GM23248 (cell line): ENCODE measurements around the gene ATP5F1C. TPM values are rescaled to one million over a fixed set of nuclear protein-coding genes. Genes with fewer than 3 reads are reported as not detected.
A peak's percentile ranks its signal among the peaks of the same experiment; 100 is the strongest.

Experiments
- DNase-seq: peaks from one replicate; pipeline ENCODE4 v3.0.0-alpha.2; 2015
- H2AFZ ChIP-seq: fragments of 200-600 bp; sonication (generic); 2 replicates; pipeline ENCODE4 v1.6.1; 2016; ENCODE audit warnings: antibody characterized with exemption
- H3F3A ChIP-seq: fragments of 200-600 bp; sonication (generic); 2 replicates; pipeline ENCODE4 v1.6.1; 2016; ENCODE audit warnings: mild to moderate bottlenecking, antibody characterized with exemption, mixed run types; ENCODE audit not compliant: insufficient read depth
- H3K27ac ChIP-seq: fragments of 200-600 bp; sonication (generic); 2 replicates; pipeline ENCODE4 v1.5.1; 2016; ENCODE audit warnings: mild to moderate bottlenecking
- H3K27me3 ChIP-seq: fragments of 200-600 bp; sonication (generic); replicated peaks from 2 replicates; pipeline ENCODE4 v1.6.1; 2016; ENCODE audit warnings: mild to moderate bottlenecking; ENCODE audit not compliant: insufficient read depth
- H3K36me3 ChIP-seq: fragments of 200-600 bp; sonication (generic); 2 replicates; pipeline ENCODE4 v1.6.1; 2016; ENCODE audit warnings: low read depth, mild to moderate bottlenecking
- H3K4me1 ChIP-seq: fragments of 200-600 bp; sonication (generic); 2 replicates; pipeline ENCODE4 v1.6.1; 2016; ENCODE audit warnings: mild to moderate bottlenecking; ENCODE audit not compliant: insufficient read depth
- H3K4me2 ChIP-seq: fragments of 200-600 bp; sonication (generic); one replicate; pipeline ENCODE4 v1.6.1; 2016; ENCODE audit warnings: mild to moderate bottlenecking; ENCODE audit not compliant: unreplicated experiment
- H3K4me3 ChIP-seq: fragments of 200-600 bp; sonication (generic); 2 replicates; pipeline ENCODE4 v1.5.1; 2016; ENCODE audit warnings: mild to moderate bottlenecking
- H3K79me2 ChIP-seq: fragments of 200-600 bp; sonication (generic); 2 replicates; pipeline ENCODE4 v1.6.1; 2016; ENCODE audit warnings: mild to moderate bottlenecking; ENCODE audit not compliant: insufficient read depth
- H3K9ac ChIP-seq: fragments of 200-600 bp; sonication (generic); 2 replicates; pipeline ENCODE4 v1.6.1; 2016; ENCODE audit warnings: mild to moderate bottlenecking
- H3K9me2 ChIP-seq: fragments of 200-600 bp; sonication (generic); 2 replicates; pipeline ENCODE4 v1.6.1; 2016; ENCODE audit warnings: mixed run types, mild to moderate bottlenecking, moderate library complexity; ENCODE audit not compliant: insufficient read depth
- H3K9me3 ChIP-seq: fragments of 200-600 bp; sonication (generic); one replicate; pipeline ENCODE4 v1.6.1; 2017; ENCODE audit warnings: low read depth
- H4K20me1 ChIP-seq: fragments of 200-600 bp; sonication (generic); 2 replicates; pipeline ENCODE4 v1.6.0; 2016; ENCODE audit not compliant: insufficient read depth
- EZH2 ChIP-seq: fragments of 200-600 bp; sonication (generic); IDR thresholded peaks from 2 replicates; pipeline ENCODE4 v1.6.1; 2018; ENCODE audit warnings: antibody characterized with exemption, mild to moderate bottlenecking; ENCODE audit not compliant: insufficient read depth, poor library complexity, severe bottlenecking
- EZH2phosphoT487 ChIP-seq: fragments of 200-600 bp; sonication (generic); IDR thresholded peaks from 2 replicates; pipeline ENCODE4 v1.6.1; 2018; ENCODE audit warnings: antibody characterized with exemption, moderate library complexity, mild to moderate bottlenecking, low read depth; ENCODE audit not compliant: insufficient read depth
- WGBS, 2 experiments: methylation state at CpG; one replicate each; pipeline ENCODE4 v1.1.6; 2015 to 2017; ENCODE audit warnings: low lambda C conversion rate in 2 of 2, low coverage in 1 of 2; ENCODE audit errors: missing lambda C conversion rate in 2 of 2; 5-methylcytosine and 5-hydroxymethylcytosine counted together
- in situ Hi-C: fragments of 300-500 bp; cut with MboI; formaldehyde crosslinking; loops from 2 replicates; pipeline ENCODE4 v1.15.0; 2020
- polyA plus RNA-seq: library from polyadenylated mRNA; unstranded; fragments of >200 nt; fragmentation: Nextera tagmentation; extraction: Ambion mirVana; gene quantifications from 2 replicates; pipeline ENCODE4 v1.2.1, GENCODE V29; 2016
- total RNA-seq: library from RNA; depleted of rRNA; stranded (reverse); fragments of >200 nt; shearing (Covaris generic); gene quantifications from 2 replicates; pipeline ENCODE4 v1.2.3, GENCODE V29; 2014

ATP5F1C gene
- total and polyA plus RNA-seq, 2 experiments from 2014 or later: 229 to 304 TPM

GRCh38 chr10:7813481-7813880 is 25.5 kb downstream of the ATP5F1C start:
- Histone ChIP-seq H3K4me1 (no peaks in the 10 kb centered on the region; the same call in 1 of the 2 replicates), H4K20me1 (no peaks in the 10 kb centered on the region), H3K9ac (no peak overlapping the region), H3K9me3 (no peaks in the 10 kb centered on the region), H3K4me2 (no peak overlapping the region), H3K4me3 (no peak overlapping the region), H3K9me2 (no peaks in the 10 kb centered on the region), H3K79me2 (no peaks in the 10 kb centered on the region), H3K36me3 (no peaks in the 10 kb centered on the region), H3F3A (peaks cover 24% of the 10 kb centered on the region), H3K27me3 (no peaks in the 10 kb centered on the region), H3K27ac (no peak overlapping the region), H2AFZ (no peak overlapping the region)
- in situ Hi-C loops: no loop called here
- DNase-seq: no peak
- 45 to 49% methylated on average over 3 of the region's 3 CpGs for WGBS, 2 experiments
- TF ChIP-seq EZH2: no peak
- no peak for TF ChIP-seq EZH2phosphoT487

- H2AFZ ChIP-seq: peak overlapping the region; percentile 98
Measured at GRCh38 chr10:7817576-7817975, 29.6 kb downstream of the ATP5F1C start.

GRCh38 chr10:7817984-7818294 is 30.0 kb downstream of the ATP5F1C start:
- Histone ChIP-seq H2AFZ (peak overlapping the region; percentile 98), H3K9ac (peak overlapping the region; percentile 78; the same call in 1 of the 2 replicates), H3K79me2 (peaks cover 37% of the 10 kb centered on the region), H3K4me3 (peak overlapping the region; percentile 93), H3K4me2 (peak overlapping the region; percentile 96), H3K9me2 (no peaks in the 10 kb centered on the region), H4K20me1 (no peaks in the 10 kb centered on the region), H3K9me3 (no peaks in the 10 kb centered on the region), H3K36me3 (no peaks in the 10 kb centered on the region), H3K27ac (no peak overlapping the region), H3K27me3 (no peaks in the 10 kb centered on the region), H3K4me1 (no peaks in the 10 kb centered on the region; the same call in 1 of the 2 replicates), H3F3A (0 out of 2 replicates have a peak, but pooled peaks cover 6% of the 10 kb centered on the region)
- TF ChIP-seq EZH2 (no peak), EZH2phosphoT487 (no peak)
- no peak for DNase-seq
- WGBS, 2 experiments: 8 to 9% methylated on average over 10 of the region's 10 CpGs
- in situ Hi-C loops: no loop called here

More at GRCh38 chr10:7817576-7817975, 29.6 kb downstream of the ATP5F1C start:
- no peak overlapping the region for H3K27ac ChIP-seq
- DNase-seq: no peak
- no peaks in the 10 kb centered on the region for H3K9me2 ChIP-seq
- peaks cover 33% of the 10 kb centered on the region for H3K79me2 ChIP-seq
- no peaks in the 10 kb centered on the region for H3K27me3 ChIP-seq
- no peaks in the 10 kb centered on the region for H4K20me1 ChIP-seq
- no peaks in the 10 kb centered on the region for H3K9me3 ChIP-seq
- H3K4me3 ChIP-seq: peak overlapping the region; percentile 93
- TF ChIP-seq EZH2 (no peak), EZH2phosphoT487 (no peak)
- H3F3A ChIP-seq: 0 out of 2 replicates have a peak, but pooled peaks cover 6% of the 10 kb centered on the region
- H3K9ac ChIP-seq: no peak overlapping the region
- in situ Hi-C loops: no loop called here
- peak overlapping the region; percentile 96 for H3K4me2 ChIP-seq
- 14 to 15% methylated on average over 12 of the region's 12 CpGs for WGBS, 2 experiments
- H3K36me3 ChIP-seq: no peaks in the 10 kb centered on the region
- H3K4me1 ChIP-seq: no peaks in the 10 kb centered on the region; the same call in 1 of the 2 replicates

- Histone ChIP-seq H3K79me2 (peaks cover 37% of the 10 kb centered on the region), H3K4me3 (peak within 1 kb of the TSS; percentile 93), H3K36me3 (no peaks in the 10 kb centered on the region), H3K9ac (peak within 1 kb of the TSS; percentile 78), H2AFZ (peak within 1 kb of the TSS; percentile 98), H4K20me1 (no peaks in the 10 kb centered on the region), H3K4me1 (no peaks in the 10 kb centered on the region; the same call in 1 of the 2 replicates), H3F3A (0 out of 2 replicates have a peak, but pooled peaks cover 6% of the 10 kb centered on the region), H3K9me3 (no peaks in the 10 kb centered on the region), H3K27me3 (no peaks in the 10 kb centered on the region), H3K27ac (no peak within 1 kb of the TSS), H3K4me2 (peak within 1 kb of the TSS; percentile 98), H3K9me2 (no peaks in the 10 kb centered on the region)
- TF ChIP-seq EZH2phosphoT487 (no peak), EZH2 (no peak)
- peak; percentile 97 for DNase-seq
- in situ Hi-C loops: no loop called here
- 1% methylated on average over 68 to 74 of the region's 77 CpGs for WGBS, 2 experiments
Measured at GRCh38 chr10:7818295-7819120, 30.5 kb downstream of the ATP5F1C start, which contains the start of gene TAF3. Gene TAF3 (plus strand): TSS chr10:7818505. CDS start chr10:7818710, 205 bp downstream.
